HepG2 (cell line): ENCODE data around the gene THAP3. TPM values are rescaled to one million over a fixed set of nuclear protein-coding genes. Genes with fewer than 3 reads are reported as not detected.

ENCODE experiments used
- BCL6 ChIP-seq: IDR thresholded peaks from 2 replicates; pipeline ENCODE4 v1.6.1; 2016; ENCODE audit warnings: missing genetic modification reagents, missing compliant biosample characterization
- CCDC6 ChIP-seq: sonication (generic); formaldehyde crosslinking; IDR thresholded peaks from 2 replicates; pipeline ENCODE4 v1.8.1; 2022; ENCODE audit warnings: mild to moderate bottlenecking, missing genetic modification reagents, moderate library complexity
- GABPB1 ChIP-seq: IDR thresholded peaks from 2 replicates; pipeline ENCODE4 v1.6.1; 2016; ENCODE audit warnings: mild to moderate bottlenecking, missing genetic modification reagents, moderate library complexity, missing compliant biosample characterization
- RFXAP ChIP-seq: sonication (generic); formaldehyde crosslinking; IDR thresholded peaks from 2 replicates; pipeline ENCODE4 v1.4.0; 2020; ENCODE audit warnings: missing genetic modification reagents, borderline replicate concordance
- ZKSCAN8 ChIP-seq: IDR thresholded peaks from 2 replicates; pipeline ENCODE4 v1.6.1; 2016; ENCODE audit warnings: borderline replicate concordance, missing genetic modification reagents, missing compliant biosample characterization
- ZNF329 ChIP-seq: sonication (generic); formaldehyde crosslinking; IDR thresholded peaks from 2 replicates; pipeline ENCODE4 v1.9.0; 2021; ENCODE audit warnings: low read depth, mild to moderate bottlenecking, missing genetic modification reagents
- ZNF616 ChIP-seq: sonication (generic); formaldehyde crosslinking; IDR thresholded peaks from 2 replicates; pipeline ENCODE4 v1.5.0; 2020; ENCODE audit warnings: low read depth, mild to moderate bottlenecking, missing genetic modification reagents
- ZNF777 ChIP-seq: sonication (generic); formaldehyde crosslinking; IDR thresholded peaks from 2 replicates; pipeline ENCODE4 v1.4.0; 2020; ENCODE audit warnings: missing genetic modification reagents
- polyA plus RNA-seq, 8 experiments: library from polyadenylated mRNA; depleted of rRNA in 3 of 8; stranded (reverse) in 7 of 8; unstranded in 1 of 8; fragments of >200 nt; fragmentation: Illumina TruSeq in 4 of 8; extraction: Trizol in 4 of 8; gene quantifications; 2 replicates each; pipeline versions ENCODE4 v1.2.1 to v1.2.3, GENCODE V29; 2011 to 2016; ENCODE audit warnings: low read depth in 4 of 8, missing spikeins in 1 of 8, mixed read lengths in 1 of 8; ENCODE audit not compliant: insufficient read depth in 1 of 8
- total RNA-seq, 5 experiments: library from RNA; depleted of rRNA; stranded (reverse); fragments of >200 nt; fragmentation: Illumina TruSeq; extraction: Trizol; gene quantifications; 2 replicates each; pipeline ENCODE4 v1.2.3, GENCODE V29; 2016; ENCODE audit warnings: low read depth in 1 of 5
- TF ChIP-seq, protein P1 (sequence below): sonication (generic); formaldehyde crosslinking; IDR thresholded peaks from 2 replicates; pipeline ENCODE4 v1.8.0; 2023; ENCODE audit warnings: mild to moderate bottlenecking, missing genetic modification reagents
- TF ChIP-seq, protein P2 (sequence below): sonication (generic); formaldehyde crosslinking; IDR thresholded peaks from 2 replicates; pipeline ENCODE4 v1.5.1; 2020; ENCODE audit warnings: mild to moderate bottlenecking, missing genetic modification reagents, moderate library complexity
- TF ChIP-seq, protein P3 (sequence below): sonication (generic); formaldehyde crosslinking; IDR thresholded peaks from 2 replicates; pipeline ENCODE4 v1.5.1; 2020; ENCODE audit warnings: mild to moderate bottlenecking, missing genetic modification reagents, moderate library complexity
- TF ChIP-seq, protein P4 (sequence below): sonication (generic); formaldehyde crosslinking; IDR thresholded peaks from 2 replicates; pipeline ENCODE4 v1.4.0; 2020; ENCODE audit warnings: missing genetic modification reagents
- TF ChIP-seq, protein P5 (sequence below): sonication (generic); formaldehyde crosslinking; IDR thresholded peaks from 2 replicates; pipeline ENCODE4 v1.4.0; 2020; ENCODE audit warnings: missing genetic modification reagents, mild to moderate bottlenecking, borderline replicate concordance

Gene THAP3
- total and polyA plus RNA-seq, 2 of the 13 experiments (the other 11 are each of a cell fraction or from before 2014, with no cell fraction given): 10.3 to 14.9 TPM

DNA sequence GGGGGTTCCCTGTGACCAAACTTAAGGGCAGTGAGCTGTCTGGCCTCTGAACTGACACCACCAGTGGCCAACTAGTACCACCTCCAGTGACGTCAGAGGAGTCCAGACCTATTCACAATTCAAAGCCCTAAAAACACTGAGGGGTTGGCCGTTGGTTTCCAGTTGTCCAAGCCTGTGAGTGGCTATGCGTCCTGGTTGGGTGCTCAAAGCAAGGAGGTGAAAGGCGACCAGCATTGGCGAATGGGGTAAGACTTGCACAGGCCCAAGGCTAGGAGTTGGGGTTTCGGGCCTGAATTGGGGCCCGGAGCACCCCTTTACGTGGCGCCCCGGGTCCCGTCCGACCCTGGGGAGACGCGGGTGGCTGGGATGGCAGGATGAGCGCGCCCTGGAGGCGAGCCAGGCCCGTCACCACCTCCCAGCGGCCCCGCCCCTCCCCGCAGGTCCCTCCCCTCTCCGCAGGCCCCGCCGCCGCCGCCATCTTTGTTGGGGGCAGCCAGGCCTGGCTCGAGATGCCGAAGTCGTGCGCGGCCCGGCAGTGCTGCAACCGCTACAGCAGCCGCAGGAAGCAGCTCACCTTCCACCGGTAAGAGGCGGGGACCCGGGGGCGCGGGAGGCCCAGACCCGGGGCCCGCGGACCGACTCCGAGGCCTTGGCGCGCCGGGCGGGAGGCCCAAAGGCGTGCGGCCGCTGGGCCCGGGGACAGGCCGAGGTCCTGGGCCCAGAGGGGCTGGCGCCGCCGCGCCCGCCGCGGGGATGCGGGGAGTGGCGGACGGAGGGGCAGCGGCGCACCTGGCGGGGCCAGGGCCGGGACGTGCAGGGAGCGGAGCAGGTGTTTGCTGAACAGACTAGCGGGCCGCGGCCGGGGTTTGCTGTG is at the start of gene THAP3 (continued):
- TF ChIP-seq, protein P1, sequence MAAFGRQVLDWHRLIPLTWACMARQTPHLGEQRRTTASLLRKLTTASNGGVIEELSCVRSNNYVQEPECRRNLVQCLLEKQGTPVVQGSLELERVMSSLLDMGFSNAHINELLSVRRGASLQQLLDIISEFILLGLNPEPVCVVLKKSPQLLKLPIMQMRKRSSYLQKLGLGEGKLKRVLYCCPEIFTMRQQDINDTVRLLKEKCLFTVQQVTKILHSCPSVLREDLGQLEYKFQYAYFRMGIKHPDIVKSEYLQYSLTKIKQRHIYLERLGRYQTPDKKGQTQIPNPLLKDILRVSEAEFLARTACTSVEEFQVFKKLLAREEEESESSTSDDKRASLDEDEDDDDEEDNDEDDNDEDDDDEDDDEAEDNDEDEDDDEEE (CRISPR knock-in tag): 0 out of 2 replicates have a peak, but pooled peaks have one; percentile 62
- TF ChIP-seq BCL6 (CRISPR knock-in tag) (peak; percentile 19; the same call in 1 of the 2 replicates), ZNF777 (0 out of 2 replicates have a peak, but pooled peaks have one; percentile 17), ZNF616 (peak; percentile 62), ZNF329 (CRISPR knock-in tag) (peak; percentile 11; the same call in 1 of the 2 replicates), ZKSCAN8 (CRISPR knock-in tag) (no peak; the same call in 1 of the 2 replicates), GABPB1 (peak; percentile 76; the same call in 1 of the 2 replicates), CCDC6 (CRISPR knock-in tag) (peak; percentile 73; the same call in 1 of the 2 replicates), RFXAP (CRISPR knock-in tag) (peak; percentile 23; the same call in 1 of the 2 replicates)
- TF ChIP-seq, protein P2, sequence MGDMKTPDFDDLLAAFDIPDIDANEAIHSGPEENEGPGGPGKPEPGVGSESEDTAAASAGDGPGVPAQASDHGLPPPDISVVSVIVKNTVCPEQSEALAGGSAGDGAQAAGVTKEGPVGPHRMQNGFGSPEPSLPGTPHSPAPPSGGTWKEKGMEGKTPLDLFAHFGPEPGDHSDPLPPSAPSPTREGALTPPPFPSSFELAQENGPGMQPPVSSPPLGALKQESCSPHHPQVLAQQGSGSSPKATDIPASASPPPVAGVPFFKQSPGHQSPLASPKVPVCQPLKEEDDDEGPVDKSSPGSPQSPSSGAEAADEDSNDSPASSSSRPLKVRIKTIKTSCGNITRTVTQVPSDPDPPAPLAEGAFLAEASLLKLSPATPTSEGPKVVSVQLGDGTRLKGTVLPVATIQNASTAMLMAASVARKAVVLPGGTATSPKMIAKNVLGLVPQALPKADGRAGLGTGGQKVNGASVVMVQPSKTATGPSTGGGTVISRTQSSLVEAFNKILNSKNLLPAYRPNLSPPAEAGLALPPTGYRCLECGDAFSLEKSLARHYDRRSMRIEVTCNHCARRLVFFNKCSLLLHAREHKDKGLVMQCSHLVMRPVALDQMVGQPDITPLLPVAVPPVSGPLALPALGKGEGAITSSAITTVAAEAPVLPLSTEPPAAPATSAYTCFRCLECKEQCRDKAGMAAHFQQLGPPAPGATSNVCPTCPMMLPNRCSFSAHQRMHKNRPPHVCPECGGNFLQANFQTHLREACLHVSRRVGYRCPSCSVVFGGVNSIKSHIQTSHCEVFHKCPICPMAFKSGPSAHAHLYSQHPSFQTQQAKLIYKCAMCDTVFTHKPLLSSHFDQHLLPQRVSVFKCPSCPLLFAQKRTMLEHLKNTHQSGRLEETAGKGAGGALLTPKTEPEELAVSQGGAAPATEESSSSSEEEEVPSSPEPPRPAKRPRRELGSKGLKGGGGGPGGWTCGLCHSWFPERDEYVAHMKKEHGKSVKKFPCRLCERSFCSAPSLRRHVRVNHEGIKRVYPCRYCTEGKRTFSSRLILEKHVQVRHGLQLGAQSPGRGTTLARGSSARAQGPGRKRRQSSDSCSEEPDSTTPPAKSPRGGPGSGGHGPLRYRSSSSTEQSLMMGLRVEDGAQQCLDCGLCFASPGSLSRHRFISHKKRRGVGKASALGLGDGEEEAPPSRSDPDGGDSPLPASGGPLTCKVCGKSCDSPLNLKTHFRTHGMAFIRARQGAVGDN (CRISPR knock-in tag): peak; percentile 71
- TF ChIP-seq, protein P3, sequence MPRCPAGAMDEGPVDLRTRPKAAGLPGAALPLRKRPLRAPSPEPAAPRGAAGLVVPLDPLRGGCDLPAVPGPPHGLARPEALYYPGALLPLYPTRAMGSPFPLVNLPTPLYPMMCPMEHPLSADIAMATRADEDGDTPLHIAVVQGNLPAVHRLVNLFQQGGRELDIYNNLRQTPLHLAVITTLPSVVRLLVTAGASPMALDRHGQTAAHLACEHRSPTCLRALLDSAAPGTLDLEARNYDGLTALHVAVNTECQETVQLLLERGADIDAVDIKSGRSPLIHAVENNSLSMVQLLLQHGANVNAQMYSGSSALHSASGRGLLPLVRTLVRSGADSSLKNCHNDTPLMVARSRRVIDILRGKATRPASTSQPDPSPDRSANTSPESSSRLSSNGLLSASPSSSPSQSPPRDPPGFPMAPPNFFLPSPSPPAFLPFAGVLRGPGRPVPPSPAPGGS (CRISPR knock-in tag): 0 out of 2 replicates have a peak, but pooled peaks have one; percentile 4
- TF ChIP-seq, protein P4, sequence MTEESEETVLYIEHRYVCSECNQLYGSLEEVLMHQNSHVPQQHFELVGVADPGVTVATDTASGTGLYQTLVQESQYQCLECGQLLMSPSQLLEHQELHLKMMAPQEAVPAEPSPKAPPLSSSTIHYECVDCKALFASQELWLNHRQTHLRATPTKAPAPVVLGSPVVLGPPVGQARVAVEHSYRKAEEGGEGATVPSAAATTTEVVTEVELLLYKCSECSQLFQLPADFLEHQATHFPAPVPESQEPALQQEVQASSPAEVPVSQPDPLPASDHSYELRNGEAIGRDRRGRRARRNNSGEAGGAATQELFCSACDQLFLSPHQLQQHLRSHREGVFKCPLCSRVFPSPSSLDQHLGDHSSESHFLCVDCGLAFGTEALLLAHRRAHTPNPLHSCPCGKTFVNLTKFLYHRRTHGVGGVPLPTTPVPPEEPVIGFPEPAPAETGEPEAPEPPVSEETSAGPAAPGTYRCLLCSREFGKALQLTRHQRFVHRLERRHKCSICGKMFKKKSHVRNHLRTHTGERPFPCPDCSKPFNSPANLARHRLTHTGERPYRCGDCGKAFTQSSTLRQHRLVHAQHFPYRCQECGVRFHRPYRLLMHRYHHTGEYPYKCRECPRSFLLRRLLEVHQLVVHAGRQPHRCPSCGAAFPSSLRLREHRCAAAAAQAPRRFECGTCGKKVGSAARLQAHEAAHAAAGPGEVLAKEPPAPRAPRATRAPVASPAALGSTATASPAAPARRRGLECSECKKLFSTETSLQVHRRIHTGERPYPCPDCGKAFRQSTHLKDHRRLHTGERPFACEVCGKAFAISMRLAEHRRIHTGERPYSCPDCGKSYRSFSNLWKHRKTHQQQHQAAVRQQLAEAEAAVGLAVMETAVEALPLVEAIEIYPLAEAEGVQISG: peak; percentile 77; the same call in 1 of the 2 replicates
- TF ChIP-seq, protein P5, sequence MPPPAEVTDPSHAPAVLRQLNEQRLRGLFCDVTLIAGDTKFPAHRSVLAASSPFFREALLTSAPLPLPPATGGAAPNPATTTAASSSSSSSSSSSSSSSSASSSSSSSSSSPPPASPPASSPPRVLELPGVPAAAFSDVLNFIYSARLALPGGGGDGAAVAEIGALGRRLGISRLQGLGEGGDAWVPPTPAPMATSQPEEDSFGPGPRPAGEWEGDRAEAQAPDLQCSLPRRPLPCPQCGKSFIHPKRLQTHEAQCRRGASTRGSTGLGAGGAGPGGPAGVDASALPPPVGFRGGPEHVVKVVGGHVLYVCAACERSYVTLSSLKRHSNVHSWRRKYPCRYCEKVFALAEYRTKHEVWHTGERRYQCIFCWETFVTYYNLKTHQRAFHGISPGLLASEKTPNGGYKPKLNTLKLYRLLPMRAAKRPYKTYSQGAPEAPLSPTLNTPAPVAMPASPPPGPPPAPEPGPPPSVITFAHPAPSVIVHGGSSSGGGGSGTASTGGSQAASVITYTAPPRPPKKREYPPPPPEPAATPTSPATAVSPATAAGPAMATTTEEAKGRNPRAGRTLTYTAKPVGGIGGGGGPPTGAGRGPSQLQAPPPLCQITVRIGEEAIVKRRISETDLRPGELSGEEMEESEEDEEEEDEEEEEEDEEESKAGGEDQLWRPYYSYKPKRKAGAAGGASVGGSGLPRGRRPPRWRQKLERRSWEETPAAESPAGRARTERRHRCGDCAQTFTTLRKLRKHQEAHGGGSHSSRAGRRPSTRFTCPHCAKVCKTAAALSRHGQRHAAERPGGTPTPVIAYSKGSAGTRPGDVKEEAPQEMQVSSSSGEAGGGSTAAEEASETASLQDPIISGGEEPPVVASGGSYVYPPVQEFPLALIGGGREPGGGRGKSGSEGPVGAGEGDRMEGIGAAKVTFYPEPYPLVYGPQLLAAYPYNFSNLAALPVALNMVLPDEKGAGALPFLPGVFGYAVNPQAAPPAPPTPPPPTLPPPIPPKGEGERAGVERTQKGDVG (CRISPR knock-in tag): no peak
